Measurements from ENCODE around the gene LAMA3.

LAMA3 gene

GRCh38 chr18:23805898-23806297, 116.6 kb downstream of the LAMA3 start:
- Histone ChIP-seq H2AFZ (ENCODE audit: low read depth) (no peak overlapping the region), H3K36me3 (ENCODE audit: insufficient read depth) (no peaks in the 10 kb centered on the region), H3K27ac (no peak overlapping the region), H3K79me2 (ENCODE audit: insufficient read depth, low read depth) (no peaks in the 10 kb centered on the region), H3K9ac (no peak overlapping the region), H3K4me2 (no peak overlapping the region), H3K27me3 (ENCODE audit: insufficient read depth, low read depth) (no peaks in the 10 kb centered on the region), H3K4me3 (IDR thresholded peaks at IDR 0.05; ENCODE audit: insufficient read depth, low read depth, low read length) (no peak overlapping the region), H4K20me1 (ENCODE audit: insufficient read depth) (no peaks in the 10 kb centered on the region), H3K4me1 (ENCODE audit: low read depth, poor library complexity, severe bottlenecking) (no peaks in the 10 kb centered on the region)
- TF ChIP-seq CTCF (conservative IDR thresholded peaks at IDR 0.05; ENCODE audit: low read depth, low read length), result no peak

GRCh38 chr18:23809415-23809814, 120.2 kb downstream of the LAMA3 start:
- no peak overlapping the region for H3K27ac ChIP-seq
- no peak overlapping the region for H2AFZ ChIP-seq (ENCODE audit: low read depth)
- no peak for TF ChIP-seq CTCF (conservative IDR thresholded peaks at IDR 0.05; ENCODE audit: low read depth, low read length)
- H4K20me1 ChIP-seq (ENCODE audit: insufficient read depth), result no peaks in the 10 kb centered on the region
- no peak overlapping the region for H3K4me3 ChIP-seq (IDR thresholded peaks at IDR 0.05; ENCODE audit: insufficient read depth, low read depth, low read length)
- no peaks in the 10 kb centered on the region for H3K4me1 ChIP-seq (ENCODE audit: low read depth, poor library complexity, severe bottlenecking)
- H3K4me2 ChIP-seq, result no peak overlapping the region
- no peaks in the 10 kb centered on the region for H3K27me3 ChIP-seq (ENCODE audit: insufficient read depth, low read depth)
- H3K36me3 ChIP-seq (ENCODE audit: insufficient read depth), result no peaks in the 10 kb centered on the region
- H3K9ac ChIP-seq, result no peak overlapping the region
- H3K79me2 ChIP-seq (ENCODE audit: insufficient read depth, low read depth), result no peaks in the 10 kb centered on the region

GRCh38 chr18:23810396-23810795, 121.1 kb downstream of the LAMA3 start:
- H3K4me2 ChIP-seq, result no peak overlapping the region
- no peak overlapping the region for H2AFZ ChIP-seq (ENCODE audit: low read depth)
- no peak for TF ChIP-seq CTCF (conservative IDR thresholded peaks at IDR 0.05; ENCODE audit: low read depth, low read length)

GRCh38 chr18:23811176-23811575, 121.9 kb downstream of the LAMA3 start:
- Histone ChIP-seq H3K79me2 (ENCODE audit: insufficient read depth, low read depth) (no peaks in the 10 kb centered on the region), H3K4me1 (ENCODE audit: low read depth, poor library complexity, severe bottlenecking) (no peaks in the 10 kb centered on the region), H2AFZ (ENCODE audit: low read depth) (no peak overlapping the region), H3K27me3 (ENCODE audit: insufficient read depth, low read depth) (no peaks in the 10 kb centered on the region), H3K4me2 (no peak overlapping the region), H3K9ac (no peak overlapping the region), H4K20me1 (ENCODE audit: insufficient read depth) (no peaks in the 10 kb centered on the region), H3K27ac (no peak overlapping the region), H3K4me3 (IDR thresholded peaks at IDR 0.05; ENCODE audit: insufficient read depth, low read depth, low read length) (no peak overlapping the region), H3K36me3 (ENCODE audit: insufficient read depth) (no peaks in the 10 kb centered on the region)
- TF ChIP-seq CTCF (conservative IDR thresholded peaks at IDR 0.05; ENCODE audit: low read depth, low read length), result no peak

More at GRCh38 chr18:23810396-23810795, 121.1 kb downstream of the LAMA3 start:
- Histone ChIP-seq H3K4me3 (IDR thresholded peaks at IDR 0.05; ENCODE audit: insufficient read depth, low read depth, low read length) (no peak overlapping the region), H3K4me1 (ENCODE audit: low read depth, poor library complexity, severe bottlenecking) (no peaks in the 10 kb centered on the region), H3K79me2 (ENCODE audit: insufficient read depth, low read depth) (no peaks in the 10 kb centered on the region), H4K20me1 (ENCODE audit: insufficient read depth) (no peaks in the 10 kb centered on the region), H3K36me3 (ENCODE audit: insufficient read depth) (no peaks in the 10 kb centered on the region), H3K27me3 (ENCODE audit: insufficient read depth, low read depth) (no peaks in the 10 kb centered on the region), H3K9ac (no peak overlapping the region), H3K27ac (no peak overlapping the region)

Data from KMS-11 (cell line).